Naive B cell (primary cell): ENCODE measurements around the gene IGF2BP2. TPM values are rescaled to one million over a fixed set of nuclear protein-coding genes. Genes with fewer than 3 reads are reported as not detected.

Source experiments
- ATAC-seq, 2 donors: fragments of 150-1000 bp; cut with Tn5 transposase; 2 replicates each; pipeline ENCODE4 v1.10.0; 2021; ENCODE audit warnings: low read depth in 2 of 2, mild to moderate bottlenecking in 2 of 2, moderate library complexity in 2 of 2
- DNase-seq: peaks from one replicate; pipeline ENCODE4 v3.0.0; 2022
- H3K27ac Mint-ChIP-seq, 6 donors: one replicate each; pipeline ENCODE4 v1.8.0; 2020 to 2022; ENCODE audit warnings: mild to moderate bottlenecking in 6 of 6, mixed read lengths in 6 of 6, moderate library complexity in 5 of 6, inconsistent platforms in 2 of 6
- H3K27me3 Mint-ChIP-seq, 3 donors: one replicate each; pipeline ENCODE4 v1.8.0; 2021 to 2022; ENCODE audit warnings: mixed read lengths in 3 of 3, mild to moderate bottlenecking in 1 of 3
- H3K36me3 Mint-ChIP-seq, 2 donors: one replicate each; pipeline ENCODE4 v1.8.0; 2020 to 2022; ENCODE audit warnings: mixed read lengths in 2 of 2, inconsistent platforms in 1 of 2, mild to moderate bottlenecking in 1 of 2
- H3K4me1 Mint-ChIP-seq, 3 donors: one replicate each; pipeline ENCODE4 v1.8.0; 2020 to 2022; ENCODE audit warnings: mixed read lengths in 3 of 3, inconsistent platforms in 1 of 3, mild to moderate bottlenecking in 1 of 3, moderate library complexity in 1 of 3
- H3K4me3 Mint-ChIP-seq, 8 donors: one replicate each; pipeline ENCODE4 v1.8.0; 2020 to 2022; ENCODE audit warnings: mild to moderate bottlenecking in 8 of 8, mixed read lengths in 8 of 8, moderate library complexity in 8 of 8, inconsistent platforms in 2 of 8
- H3K9me3 Mint-ChIP-seq, 7 donors: one replicate each; pipeline ENCODE4 v1.8.0; 2020 to 2022; ENCODE audit warnings: mixed read lengths in 7 of 7, mild to moderate bottlenecking in 5 of 7, inconsistent platforms in 2 of 7, moderate library complexity in 1 of 7
- polyA plus RNA-seq, 6 donors: library from polyadenylated mRNA; unstranded; fragments of 300-500 nt; fragmentation: Illumina TruSeq; gene quantifications; one replicate each; pipeline ENCODE4 v1.2.3, GENCODE V29; 2021; ENCODE audit warnings: low read depth in 6 of 6

Gene IGF2BP2
- polyA plus RNA-seq, 6 donors from 2014 or later: 0.31 TPM; not detected in 5

DNA sequence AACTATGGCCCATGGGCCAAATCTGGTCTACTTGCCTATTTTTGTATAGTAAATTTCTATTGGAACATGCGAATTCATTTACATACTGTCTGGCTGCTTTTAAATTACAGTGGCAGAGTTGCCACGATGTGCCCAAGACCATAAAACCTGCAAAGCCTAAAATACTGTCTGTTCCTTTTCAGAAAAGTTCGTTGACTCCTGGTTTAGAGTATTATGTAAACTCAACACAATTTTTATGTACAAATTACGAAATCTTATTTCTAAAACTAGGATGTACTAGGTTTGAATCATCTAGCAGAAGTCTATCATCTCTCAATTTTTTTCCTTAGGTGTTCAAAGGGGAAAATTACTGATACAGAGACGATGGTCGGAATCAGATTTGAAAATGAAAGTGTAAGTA lies 211.8 kb downstream of the IGF2BP2 start:
- peaks cover 29 to 38% of the 10 kb centered on the region in 2 donors for H3K36me3 Mint-ChIP-seq
- ATAC-seq (no peak), DNase-seq (no peak)
- H3K9me3 Mint-ChIP-seq: no peaks in the 10 kb centered on the region
- H3K27me3 Mint-ChIP-seq: no peaks in the 10 kb centered on the region
- H3K4me3 Mint-ChIP-seq: no peak overlapping the region
- H3K4me1 Mint-ChIP-seq: no peaks in the 10 kb centered on the region
- H3K27ac Mint-ChIP-seq: no peak overlapping the region

DNA sequence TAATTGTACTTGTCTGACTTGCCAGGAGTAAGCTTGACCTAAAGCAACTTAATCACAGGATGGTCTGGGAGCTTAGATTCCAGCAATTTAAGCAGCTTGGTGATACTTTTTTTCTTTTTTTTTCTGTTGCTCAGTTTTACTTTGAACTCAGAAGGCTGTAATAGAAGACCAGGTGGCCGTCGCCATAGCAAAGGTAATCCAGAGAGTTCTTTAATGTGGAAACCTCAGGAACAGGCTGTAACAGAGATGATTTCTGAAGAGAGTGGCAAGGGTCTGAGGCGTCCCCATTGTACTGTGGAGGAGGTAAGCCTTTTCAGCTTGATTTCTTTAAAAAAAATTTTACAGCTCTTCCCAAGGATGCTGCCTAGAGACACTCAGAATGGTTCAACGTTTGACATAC lies 218.6 kb downstream of the IGF2BP2 start:
- Mint-ChIP-seq H3K36me3 (peaks cover 39 to 40% of the 10 kb centered on the region in 2 donors), H3K4me3 (no peak overlapping the region), H3K9me3 (no peaks in the 10 kb centered on the region), H3K27me3 (no peaks in the 10 kb centered on the region), H3K4me1 (peaks cover 0 to 12% (median 11%) of the 10 kb centered on the region in 3 donors), H3K27ac (peak overlapping the region in 1 of 6 donors; percentile 83)
- DNase-seq (no peak), ATAC-seq (no peak)

DNA sequence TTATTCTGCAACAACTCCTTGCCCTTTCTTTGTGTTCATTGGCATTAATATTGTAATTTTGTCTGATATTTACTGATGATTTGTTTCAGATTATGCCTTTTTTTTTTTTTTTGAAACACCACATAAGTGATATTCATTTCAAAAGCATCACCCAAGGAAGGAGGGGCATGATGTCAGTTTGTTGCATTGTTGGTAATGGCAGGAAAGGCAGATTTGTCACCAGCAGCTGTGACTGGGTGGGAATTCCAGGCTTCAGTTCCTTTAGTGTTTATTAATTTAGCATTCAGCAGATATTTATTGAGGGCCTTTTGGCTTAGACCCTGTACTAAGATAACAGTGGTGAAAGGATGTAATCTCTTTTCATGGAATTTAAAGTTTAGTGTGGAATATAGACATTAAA lies 219.3 kb downstream of the IGF2BP2 start:
- ATAC-seq (no peak), DNase-seq (no peak)
- Mint-ChIP-seq H3K4me3 (no peak overlapping the region), H3K9me3 (no peaks in the 10 kb centered on the region), H3K27me3 (no peaks in the 10 kb centered on the region), H3K27ac (peak overlapping the region in 1 of 6 donors; percentile 42), H3K36me3 (peaks cover 39 to 40% of the 10 kb centered on the region in 2 donors), H3K4me1 (peaks cover 0 to 12% (median 11%) of the 10 kb centered on the region in 3 donors)

DNA sequence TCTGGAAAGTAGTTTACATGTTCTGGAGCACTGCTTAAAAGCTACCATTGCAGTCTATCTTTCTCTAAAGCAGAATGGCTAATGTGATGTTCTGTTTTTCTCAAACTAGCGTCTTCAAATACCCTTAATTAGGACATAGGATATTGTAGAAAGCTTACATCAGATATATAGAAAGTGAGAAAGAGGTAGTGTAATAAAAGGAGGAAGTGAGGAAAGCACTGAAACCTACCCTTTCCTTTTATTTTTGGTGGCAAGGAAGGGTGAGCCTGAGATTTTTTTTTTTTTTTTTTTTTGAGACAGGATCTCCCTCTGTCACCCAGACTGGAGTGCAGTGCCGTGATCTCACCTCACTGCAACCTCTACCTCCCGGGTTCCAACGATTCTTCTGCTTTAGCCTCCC lies 229.3 kb downstream of the IGF2BP2 start:
- ATAC-seq (peak; percentile 96 to 97), DNase-seq (peak; percentile 70)
- Mint-ChIP-seq H3K27ac (peak overlapping the region; percentile 85 to 99 (median 96)), H3K9me3 (no peaks in the 10 kb centered on the region), H3K4me3 (peak overlapping the region; percentile 29 to 88 (median 54)), H3K4me1 (peaks cover 10 to 35% (median 13%) of the 10 kb centered on the region in 3 donors), H3K27me3 (no peaks in the 10 kb centered on the region), H3K36me3 (peaks cover 8 to 20% of the 10 kb centered on the region in 2 donors)

DNA sequence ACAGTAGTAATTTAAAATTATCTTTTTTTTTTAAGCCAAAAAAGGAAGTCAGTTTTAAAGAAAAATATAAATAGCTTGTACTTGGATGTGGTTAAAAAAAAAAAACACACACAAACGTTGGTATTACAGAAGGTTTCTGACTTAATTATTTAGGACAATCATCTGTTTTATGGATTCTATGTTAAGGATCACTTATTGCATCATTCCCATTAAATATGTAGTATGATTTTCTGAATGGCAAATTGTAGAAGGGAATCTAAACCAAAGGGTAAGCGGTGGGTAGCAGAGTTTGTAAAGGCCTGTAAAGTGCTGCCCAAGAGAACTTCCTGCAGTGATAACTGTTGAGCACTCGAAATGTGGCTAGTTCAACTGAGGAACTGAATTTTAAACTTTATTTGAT lies 230.8 kb downstream of the IGF2BP2 start:
- no peaks in the 10 kb centered on the region for H3K9me3 Mint-ChIP-seq
- peaks cover 10 to 38% (median 13%) of the 10 kb centered on the region in 3 donors for H3K4me1 Mint-ChIP-seq
- H3K27me3 Mint-ChIP-seq: no peaks in the 10 kb centered on the region
- H3K4me3 Mint-ChIP-seq: peak overlapping the region in 4 of 8 donors; percentile 12 to 74 (median 54)
- H3K36me3 Mint-ChIP-seq: peaks cover under 1 to 15% of the 10 kb centered on the region in 2 donors
- peak; percentile 24 for DNase-seq
- H3K27ac Mint-ChIP-seq: peak overlapping the region; percentile 18 to 99 (median 92)
- ATAC-seq: no peak

Other genes with a start within 250 kb of the IGF2BP2 start
- 10 to 100 TPM; 19.7 to 36.7 (median 28.0) TPM for gene SENP2, start 238.7 kb downstream of the IGF2BP2 start, polyA plus RNA-seq
- 100 to 1,000 TPM; 190 to 378 (median 318) TPM for gene TRA2B, start 113.0 kb upstream of the IGF2BP2 start, polyA plus RNA-seq